Activated CD4-positive, alpha-beta T cell treated with anti-CD3 and anti-CD28 coated beads for 36 hours (primary cell): ENCODE results near the gene HSD17B2. TPM values are rescaled to one million over a fixed set of nuclear protein-coding genes. Genes with fewer than 3 reads are reported as not detected.

ENCODE experiments used
- ATAC-seq: fragments of 200-7000 bp; cut with Tn5 transposase; one replicate; pipeline ENCODE4 v1.10.0; 2021; ENCODE audit warnings: mild to moderate bottlenecking, moderate library complexity
- CTCF ChIA-PET: fragments of 350-600 bp; sonication (Branson Sonifier 250); formaldehyde crosslinking; loops from one replicate; lab custom pipeline; 2021; ENCODE audit warnings: antibody characterized with exemption; lab: Charles Lee
- POLR2A ChIA-PET: fragments of 350-600 bp; sonication (Branson Sonifier 250); formaldehyde crosslinking; loops from one replicate; lab custom pipeline; 2021; ENCODE audit warnings: antibody characterized with exemption, inconsistent platforms; lab: Charles Lee
- DNase-seq: peaks from one replicate; pipeline ENCODE4 v3.0.0-alpha.2; 2020
- H3K27ac Mint-ChIP-seq: one replicate; pipeline ENCODE4 v1.8.0; 2021; ENCODE audit warnings: mixed read lengths
- H3K27me3 Mint-ChIP-seq: one replicate; pipeline ENCODE4 v1.8.0; 2021; ENCODE audit warnings: mixed read lengths
- H3K36me3 Mint-ChIP-seq: one replicate; pipeline ENCODE4 v1.8.0; 2021; ENCODE audit warnings: low read depth, mixed read lengths
- H3K4me1 Mint-ChIP-seq: one replicate; pipeline ENCODE4 v1.8.0; 2021; ENCODE audit warnings: mixed read lengths
- H3K4me3 Mint-ChIP-seq: one replicate; pipeline ENCODE4 v1.8.0; 2021; ENCODE audit warnings: mild to moderate bottlenecking, moderate library complexity, mixed read lengths
- H3K9me3 Mint-ChIP-seq: one replicate; pipeline ENCODE4 v1.8.0; 2021; ENCODE audit warnings: low read depth, mixed read lengths
- intact Hi-C, 2 experiments: fragments of 100-400 bp; cut with DNase I in 1 of 2; cut with micrococcal nuclease in 1 of 2; formaldehyde crosslinking; loops; one replicate each; pipeline versions ENCODE4 v1.14.2 to v1.15.1; 2022 to 2024; cut with DNase I, micrococcal nuclease
- total RNA-seq, 2 experiments: library from RNA; stranded (reverse); gene quantifications; one replicate each; pipeline ENCODE4 v1.2.3, GENCODE V29; 2021

Gene HSD17B2
- total RNA-seq, 2 experiments from 2014 or later: not detected

- H3K27ac Mint-ChIP-seq: no peak overlapping the region
- ChIA-PET CTCF (interaction anchor here (0.7 to 1.9 kb wide), 5 partner anchors 8 to 139 kb away, joined by 3 to 5 read pairs (median 3); no protein-coding TSS in a partner anchor), POLR2A (no interaction called here)
- no peak overlapping the region for H3K4me3 Mint-ChIP-seq
- H3K9me3 Mint-ChIP-seq: peaks cover 2% of the 10 kb centered on the region
- intact Hi-C loops: loop anchor here in 1 of 2 experiments (5.0 kb wide), 1 partner anchor 90 kb away; the partner anchor contains the start of gene MPHOSPH6
- peak; percentile 98 for ATAC-seq
- no peaks in the 10 kb centered on the region for H3K36me3 Mint-ChIP-seq
- H3K4me1 Mint-ChIP-seq: peaks cover 7% of the 10 kb centered on the region
- DNase-seq: peak; percentile 33
- peaks cover 36% of the 10 kb centered on the region for H3K27me3 Mint-ChIP-seq
Measured at GRCh38 chr16:82082543-82083244, 47.6 kb downstream of the HSD17B2 start.

- intact Hi-C loops: loop anchor here in 1 of 2 experiments (5.0 kb wide), 1 partner anchor 88 kb away; the partner anchor contains the start of gene MPHOSPH6
- no peaks in the 10 kb centered on the region for H3K9me3 Mint-ChIP-seq
- no peaks in the 10 kb centered on the region for H3K36me3 Mint-ChIP-seq
- ChIA-PET POLR2A (no interaction called here), CTCF (no interaction called here)
- peaks cover 7% of the 10 kb centered on the region for H3K4me1 Mint-ChIP-seq
- peaks cover 26% of the 10 kb centered on the region for H3K27me3 Mint-ChIP-seq
- H3K27ac Mint-ChIP-seq: no peak overlapping the region
- ATAC-seq: no peak
- DNase-seq: no peak
- no peak overlapping the region for H3K4me3 Mint-ChIP-seq
Measured at GRCh38 chr16:82083710-82084353, 48.8 kb downstream of the HSD17B2 start.

GRCh38 chr16:82085011-82085779, 50.1 kb downstream of the HSD17B2 start:
- POLR2A ChIA-PET: no interaction called here
- Mint-ChIP-seq H3K36me3 (no peaks in the 10 kb centered on the region), H3K4me3 (no peak overlapping the region), H3K9me3 (no peaks in the 10 kb centered on the region), H3K27ac (no peak overlapping the region), H3K27me3 (peaks cover 15% of the 10 kb centered on the region), H3K4me1 (peaks cover 7% of the 10 kb centered on the region)
- CTCF ChIA-PET: no interaction called here
- DNase-seq: no peak
- intact Hi-C loops: no loop called here
- ATAC-seq: no peak

GRCh38 chr16:82088483-82088882, 53.4 kb downstream of the HSD17B2 start:
- intact Hi-C loops: no loop called here

GRCh38 chr16:82091241-82091640, 56.2 kb downstream of the HSD17B2 start:
- ChIA-PET POLR2A (no interaction called here), CTCF (interaction anchor here (1.3 kb wide), 1 partner anchor 9 kb away, joined by 5 read pairs; no protein-coding TSS in a partner anchor)
- ATAC-seq: no peak
- Mint-ChIP-seq H3K4me3 (no peak overlapping the region), H3K4me1 (peaks cover 5% of the 10 kb centered on the region), H3K9me3 (no peaks in the 10 kb centered on the region), H3K36me3 (no peaks in the 10 kb centered on the region), H3K27me3 (no peaks in the 10 kb centered on the region), H3K27ac (no peak overlapping the region)
- intact Hi-C loops: no loop called here
- no peak for DNase-seq

More at GRCh38 chr16:82088483-82088882, 53.4 kb downstream of the HSD17B2 start:
- Mint-ChIP-seq H3K27ac (no peak overlapping the region), H3K4me1 (no peaks in the 10 kb centered on the region), H3K4me3 (no peak overlapping the region), H3K27me3 (peaks cover 4% of the 10 kb centered on the region), H3K9me3 (no peaks in the 10 kb centered on the region), H3K36me3 (no peaks in the 10 kb centered on the region)
- ChIA-PET POLR2A (no interaction called here), CTCF (no interaction called here)
- DNase-seq: no peak
- no peak for ATAC-seq

- H3K9me3 Mint-ChIP-seq: no peaks in the 10 kb centered on the region
- intact Hi-C loops: no loop called here
- H3K4me3 Mint-ChIP-seq: no peak overlapping the region
- no peak overlapping the region for H3K27ac Mint-ChIP-seq
- no peaks in the 10 kb centered on the region for H3K27me3 Mint-ChIP-seq
- H3K36me3 Mint-ChIP-seq: no peaks in the 10 kb centered on the region
- CTCF ChIA-PET: interaction anchor here (1.3 kb wide), 1 partner anchor 11 kb away, joined by 4 read pairs; no protein-coding TSS in a partner anchor
- ATAC-seq (no peak), DNase-seq (no peak)
- peaks cover 5% of the 10 kb centered on the region for H3K4me1 Mint-ChIP-seq
- POLR2A ChIA-PET: no interaction called here
Measured at GRCh38 chr16:82092711-82093110, 57.7 kb downstream of the HSD17B2 start.

- CTCF ChIA-PET: interaction anchor here (1.3 kb wide), 1 partner anchor 12 kb away, joined by 4 read pairs; no protein-coding TSS in a partner anchor
Measured at GRCh38 chr16:82093666-82094300, 58.7 kb downstream of the HSD17B2 start.

GRCh38 chr16:82094942-82095540, 60.0 kb downstream of the HSD17B2 start:
- ChIA-PET CTCF (interaction anchor here (0.6 to 1.3 kb wide), 2 partner anchors 76 to 178 kb away, joined by 4 read pairs; no protein-coding TSS in a partner anchor), POLR2A (no interaction called here)
- ATAC-seq: no peak
- DNase-seq: no peak
- intact Hi-C loops: no loop called here
- no peaks in the 10 kb centered on the region for H3K27me3 Mint-ChIP-seq
- no peaks in the 10 kb centered on the region for H3K36me3 Mint-ChIP-seq
- peaks cover 5% of the 10 kb centered on the region for H3K4me1 Mint-ChIP-seq
- H3K27ac Mint-ChIP-seq: no peak overlapping the region
- no peak overlapping the region for H3K4me3 Mint-ChIP-seq
- no peaks in the 10 kb centered on the region for H3K9me3 Mint-ChIP-seq

More at GRCh38 chr16:82093666-82094300, 58.7 kb downstream of the HSD17B2 start:
- no peak overlapping the region for H3K4me3 Mint-ChIP-seq
- H3K27ac Mint-ChIP-seq: no peak overlapping the region
- intact Hi-C loops: no loop called here
- no peaks in the 10 kb centered on the region for H3K36me3 Mint-ChIP-seq
- ATAC-seq: no peak
- peaks cover 5% of the 10 kb centered on the region for H3K4me1 Mint-ChIP-seq
- no peaks in the 10 kb centered on the region for H3K9me3 Mint-ChIP-seq
- DNase-seq: no peak
- H3K27me3 Mint-ChIP-seq: no peaks in the 10 kb centered on the region
- POLR2A ChIA-PET: no interaction called here

- ATAC-seq (no peak), DNase-seq (no peak)
- H3K27ac Mint-ChIP-seq: no peak overlapping the region
- no peak overlapping the region for H3K4me3 Mint-ChIP-seq
- H3K27me3 Mint-ChIP-seq: no peaks in the 10 kb centered on the region
- H3K36me3 Mint-ChIP-seq: no peaks in the 10 kb centered on the region
- H3K4me1 Mint-ChIP-seq: peaks cover 5% of the 10 kb centered on the region
- intact Hi-C loops: no loop called here
- ChIA-PET POLR2A (no interaction called here), CTCF (interaction anchor here (0.7 kb wide), 1 partner anchor 134 kb away, joined by 3 read pairs; no protein-coding TSS in a partner anchor)
- H3K9me3 Mint-ChIP-seq: no peaks in the 10 kb centered on the region
Measured at GRCh38 chr16:82096641-82097040, 61.6 kb downstream of the HSD17B2 start.

- intact Hi-C loops: no loop called here
- H3K4me3 Mint-ChIP-seq: no peak overlapping the region
Measured at GRCh38 chr16:82105107-82105506, 70.1 kb downstream of the HSD17B2 start.

More at GRCh38 chr16:82105107-82105506, 70.1 kb downstream of the HSD17B2 start:
- H3K27ac Mint-ChIP-seq: no peak overlapping the region
- no peaks in the 10 kb centered on the region for H3K36me3 Mint-ChIP-seq
- ChIA-PET CTCF (interaction anchor here (0.6 kb wide), 1 partner anchor 18 kb away, joined by 3 read pairs; no protein-coding TSS in a partner anchor), POLR2A (no interaction called here)
- H3K27me3 Mint-ChIP-seq: no peaks in the 10 kb centered on the region
- peaks cover 10% of the 10 kb centered on the region for H3K4me1 Mint-ChIP-seq
- no peak for ATAC-seq
- H3K9me3 Mint-ChIP-seq: no peaks in the 10 kb centered on the region
- no peak for DNase-seq
